Spleen (tissue), 11 donors: ENCODE measurements around the gene TLR6. TPM values are rescaled to one million over a fixed set of nuclear protein-coding genes. Genes with fewer than 3 reads are reported as not detected.

Experiments used
- DNase-seq: peaks from one replicate; pipeline ENCODE4 v3.0.0-alpha.2; 2020
- H3K27ac ChIP-seq, 8 donors: fragments of 200-600 bp; sonication (generic) in 7 of 8; 1 replicate in 4 of 8; 2 replicates in 4 of 8; pipeline versions ENCODE4 v1.5.0 to v1.8.0; 2016 to 2021; ENCODE audit warnings: inconsistent platforms in 4 of 8, mild to moderate bottlenecking in 4 of 8, moderate library complexity in 1 of 8
- H3K27me3 ChIP-seq, 7 donors: fragments of 200-600 bp; sonication (generic) in 6 of 7; replicated peaks in 1 of 7; 1 replicate in 4 of 7; 2 replicates in 3 of 7; pipeline versions ENCODE4 v1.5.0 to v1.8.0; 2016 to 2021; ENCODE audit warnings: inconsistent platforms in 3 of 7, mild to moderate bottlenecking in 1 of 7
- H3K36me3 ChIP-seq, 6 donors: fragments of 200-600 bp; sonication (generic) in 5 of 6; 1 replicate in 4 of 6; 2 replicates in 2 of 6; pipeline versions ENCODE4 v1.5.0 to v1.8.0; 2016 to 2021; ENCODE audit warnings: inconsistent platforms in 2 of 6
- H3K4me1 ChIP-seq, 6 donors: fragments of 200-600 bp; sonication (generic) in 5 of 6; 1 replicate in 3 of 6; 2 replicates in 3 of 6; pipeline versions ENCODE4 v1.5.0 to v1.8.0; 2016 to 2021; ENCODE audit warnings: inconsistent platforms in 3 of 6
- H3K4me3 ChIP-seq, 8 donors: fragments of 200-600 bp; sonication (generic) in 7 of 8; 1 replicate in 4 of 8; 2 replicates in 4 of 8; pipeline versions ENCODE4 v1.5.0 to v1.8.0; 2016 to 2021; ENCODE audit warnings: inconsistent platforms in 4 of 8, mild to moderate bottlenecking in 4 of 8, moderate library complexity in 2 of 8
- H3K9me3 ChIP-seq, 8 donors: fragments of 200-600 bp; sonication (generic) in 7 of 8; 1 replicate in 4 of 8; 2 replicates in 4 of 8; pipeline versions ENCODE4 v1.5.0 to v1.8.0; 2016 to 2021; ENCODE audit warnings: inconsistent platforms in 4 of 8
- POLR2A ChIP-seq, 3 donors: fragments of 450-650 bp; IDR thresholded peaks; one replicate each; pipeline ENCODE4 v1.5.1; 2017; ENCODE audit warnings: antibody characterized with exemption in 3 of 3, mild to moderate bottlenecking in 1 of 3
- POLR2AphosphoS5 ChIP-seq, 3 donors: sonication (generic); formaldehyde crosslinking; IDR thresholded peaks; one replicate each; pipeline ENCODE4 v1.5.1; 2017; ENCODE audit warnings: antibody characterized with exemption in 3 of 3
- WGBS, 5 donors: extraction: QIAGEN DNeasy Blood & Tissue Kit in 3 of 5; methylation state at CpG; one replicate each; pipeline versions ENCODE4 v1.1.5 to v1.1.7; 2013 to 2018; 5-methylcytosine and 5-hydroxymethylcytosine counted together
- intact Hi-C: fragments of 100-400 bp; cut with DNase I; formaldehyde crosslinking; loops from one replicate; pipeline ENCODE4 v1.15.0; 2023; ENCODE audit warnings: low total_unique reads
- polyA plus RNA-seq, 3 donors: library from polyadenylated mRNA; stranded (reverse); fragments of 200-250 nt; gene quantifications; one replicate each; pipeline ENCODE4 v1.2.1, GENCODE V29; 2013
- total RNA-seq, 7 donors: library from RNA; depleted of rRNA in 3 of 7; stranded (reverse); fragments of >200 nt in 3 of 7; fragmentation: NEBNext Ultra II Directional in 4 of 7; extraction: Animal tissue kit (Norgen Biotek cat#: 25700) in 4 of 7; gene quantifications; one replicate each; pipeline versions ENCODE4 v1.1.0 to v1.2.1, GENCODE V29; 2016 to 2021
- TF ChIP-seq, protein P1 (sequence below), 11 experiments: fragments of 200-600 bp in 7 of 11; fragments of 450-650 bp in 4 of 11; sonication (generic) in 4 of 11; IDR thresholded peaks in 8 of 11; conservative IDR thresholded peaks in 3 of 11; 1 replicate in 7 of 11; 2 replicates in 4 of 11; pipeline versions ENCODE4 v1.4.0 to v1.8.0; 2016 to 2021; ENCODE audit warnings: antibody characterized with exemption in 11 of 11, inconsistent platforms in 4 of 11, mild to moderate bottlenecking in 1 of 11
- donor health status: healthy with polysubstance abuse.
- donor health status: DM: no; HTN: no; CAD: no; lungs with moderate emphysema.
- donor health status: DM: no; HTN: no; CAD: no.
- donor health status: Bipolar disorder and iron deficiency.
- donor health status: healthy.
- donor health status: DM: no; HTN: no; CAD: no.
- donor health status: DM: yes; HTN: yes; CAD: no.

Gene TLR6
- total and polyA plus RNA-seq, 10 donors, result 5.5 to 55.1 (median 31.7) TPM

DNA sequence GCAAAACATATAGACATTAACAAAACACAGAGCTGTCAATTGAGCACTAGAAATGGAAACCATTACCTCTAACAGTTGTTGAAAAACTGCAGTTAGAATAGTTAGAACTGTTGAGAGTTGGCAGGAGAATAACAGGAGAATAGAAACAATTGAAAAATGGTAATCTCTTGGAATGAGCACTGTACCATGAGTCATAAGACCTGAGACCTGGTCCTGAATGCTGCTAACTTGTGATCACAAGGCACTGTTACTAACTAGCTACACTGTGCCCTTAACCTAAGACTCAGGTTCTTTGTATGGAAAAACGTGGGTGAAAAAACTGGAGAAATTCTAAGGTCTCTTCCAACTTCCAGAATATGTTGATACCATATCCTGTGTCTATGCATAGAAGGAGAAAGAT is 40.3 kb upstream of the TLR6 start:
- H3K4me1 ChIP-seq, result no peaks in the 10 kb centered on the region
- H3K36me3 ChIP-seq, result peaks cover 0 to 23% (median 0%) of the 10 kb centered on the region in 6 donors
- no peak overlapping the region for H3K27ac ChIP-seq
- 76 to 97% (median 80%) methylated on average over 1 of the region's 1 CpG for WGBS, 5 donors
- H3K9me3 ChIP-seq, result no peaks in the 10 kb centered on the region
- H3K27me3 ChIP-seq, result no peaks in the 10 kb centered on the region
- TF ChIP-seq, protein P1, sequence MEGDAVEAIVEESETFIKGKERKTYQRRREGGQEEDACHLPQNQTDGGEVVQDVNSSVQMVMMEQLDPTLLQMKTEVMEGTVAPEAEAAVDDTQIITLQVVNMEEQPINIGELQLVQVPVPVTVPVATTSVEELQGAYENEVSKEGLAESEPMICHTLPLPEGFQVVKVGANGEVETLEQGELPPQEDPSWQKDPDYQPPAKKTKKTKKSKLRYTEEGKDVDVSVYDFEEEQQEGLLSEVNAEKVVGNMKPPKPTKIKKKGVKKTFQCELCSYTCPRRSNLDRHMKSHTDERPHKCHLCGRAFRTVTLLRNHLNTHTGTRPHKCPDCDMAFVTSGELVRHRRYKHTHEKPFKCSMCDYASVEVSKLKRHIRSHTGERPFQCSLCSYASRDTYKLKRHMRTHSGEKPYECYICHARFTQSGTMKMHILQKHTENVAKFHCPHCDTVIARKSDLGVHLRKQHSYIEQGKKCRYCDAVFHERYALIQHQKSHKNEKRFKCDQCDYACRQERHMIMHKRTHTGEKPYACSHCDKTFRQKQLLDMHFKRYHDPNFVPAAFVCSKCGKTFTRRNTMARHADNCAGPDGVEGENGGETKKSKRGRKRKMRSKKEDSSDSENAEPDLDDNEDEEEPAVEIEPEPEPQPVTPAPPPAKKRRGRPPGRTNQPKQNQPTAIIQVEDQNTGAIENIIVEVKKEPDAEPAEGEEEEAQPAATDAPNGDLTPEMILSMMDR (IDR thresholded peaks at IDR 0.05 in 8 of 11, conservative IDR thresholded peaks at IDR 0.05 in 3 of 11), result no peak
- no peak for TF ChIP-seq POLR2A (IDR thresholded peaks at IDR 0.05)
- no peak for TF ChIP-seq POLR2AphosphoS5 (IDR thresholded peaks at IDR 0.05)
- intact Hi-C loops, result no loop called here
- no peak overlapping the region for H3K4me3 ChIP-seq
- DNase-seq, result no peak

DNA sequence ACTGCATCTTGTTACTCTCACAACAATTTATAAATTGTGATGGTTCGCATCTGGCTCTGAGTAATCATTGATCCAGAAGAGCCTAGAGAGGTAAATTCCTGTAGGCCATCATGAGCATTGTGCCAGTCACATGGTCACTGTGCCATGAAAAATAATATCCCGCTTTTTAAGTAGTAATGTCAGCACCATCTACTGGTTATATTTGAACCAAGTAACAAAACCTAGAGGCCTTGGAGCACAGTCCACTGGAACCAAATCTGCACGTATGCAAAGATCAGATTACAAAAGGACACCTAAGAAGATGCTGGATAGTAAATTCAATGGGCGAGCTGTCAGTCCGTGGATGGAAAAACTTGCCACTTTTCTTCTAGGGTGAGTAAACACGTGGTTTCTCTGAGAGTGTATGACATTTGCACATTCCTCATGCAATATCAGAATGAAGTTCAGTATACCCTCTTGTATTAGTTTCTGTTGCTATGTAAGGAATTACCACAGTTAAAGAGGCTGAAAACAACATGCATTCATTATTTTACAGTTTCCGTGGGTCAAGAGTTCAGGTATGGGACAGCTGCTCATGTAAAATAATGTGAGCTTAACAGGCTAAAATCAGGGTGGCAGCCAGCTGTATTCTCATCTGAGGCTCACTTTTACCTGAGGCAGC is 37.8 kb upstream of the TLR6 start:
- no peak overlapping the region for H3K27ac ChIP-seq
- H3K9me3 ChIP-seq, result no peaks in the 10 kb centered on the region
- intact Hi-C loops, result no loop called here
- no peak for DNase-seq
- H3K27me3 ChIP-seq, result no peaks in the 10 kb centered on the region
- H3K36me3 ChIP-seq, result peaks cover 0 to 27% (median 0%) of the 10 kb centered on the region in 6 donors
- 85 to 91% (median 87%) methylated on average over 7 of the region's 7 CpGs for WGBS, 5 donors
- peaks cover 0 to 6% (median 2%) of the 10 kb centered on the region in 6 donors for H3K4me1 ChIP-seq
- TF ChIP-seq, protein P1 (IDR thresholded peaks at IDR 0.05 in 8 of 11, conservative IDR thresholded peaks at IDR 0.05 in 3 of 11), result no peak
- TF ChIP-seq POLR2AphosphoS5 (IDR thresholded peaks at IDR 0.05), result no peak
- no peak for TF ChIP-seq POLR2A (IDR thresholded peaks at IDR 0.05)
- H3K4me3 ChIP-seq, result no peak overlapping the region

DNA sequence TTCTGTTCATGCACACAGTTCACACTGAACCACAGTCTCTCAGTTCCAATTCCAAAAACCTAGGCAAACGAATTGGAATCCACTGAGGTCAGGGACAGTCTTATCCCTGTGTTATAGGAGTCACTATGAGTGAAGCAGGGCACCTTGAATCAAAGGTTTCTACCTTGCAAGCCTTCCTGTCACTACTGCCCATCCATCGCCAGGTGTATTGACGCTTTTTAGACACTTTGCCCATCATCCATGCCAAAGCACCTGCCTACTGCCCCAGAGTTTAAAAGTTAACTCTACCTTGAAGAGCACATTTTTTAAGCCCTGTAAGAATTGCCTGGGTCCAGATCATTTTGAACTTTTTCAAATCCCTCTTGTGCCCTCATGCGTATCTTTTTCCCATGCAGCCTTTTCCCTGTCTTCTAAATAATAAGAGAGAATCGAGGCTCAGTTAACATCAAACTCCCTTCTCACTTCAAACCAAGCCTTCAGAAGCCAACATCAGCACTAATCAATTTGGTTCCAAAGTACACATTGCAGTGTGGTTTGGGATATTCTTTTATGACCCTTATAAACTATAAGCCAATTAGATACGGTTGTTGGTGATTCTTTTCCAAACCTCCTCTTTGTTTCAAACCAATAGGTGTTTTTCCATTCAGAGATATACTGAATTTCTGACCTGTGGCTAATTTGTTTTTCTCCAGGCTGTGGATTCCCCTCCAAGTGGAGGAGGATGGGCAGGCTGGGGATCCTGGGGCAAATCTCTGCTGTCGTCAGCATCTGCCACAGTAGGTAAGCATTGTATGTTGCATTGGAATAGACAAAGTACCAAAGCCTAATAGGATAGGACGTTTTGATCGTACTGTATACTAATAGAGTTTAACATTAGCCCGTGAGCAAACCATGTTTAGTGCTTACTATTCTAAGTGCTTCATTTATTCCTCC is 34.7 kb upstream of the TLR6 start:
- 90 to 97% (median 95%) methylated on average over 10 of the region's 10 CpGs for WGBS, 5 donors
- no peaks in the 10 kb centered on the region for H3K27me3 ChIP-seq
- DNase-seq, result no peak
- TF ChIP-seq, protein P1 (IDR thresholded peaks at IDR 0.05 in 8 of 11, conservative IDR thresholded peaks at IDR 0.05 in 3 of 11), result no peak
- TF ChIP-seq POLR2A (IDR thresholded peaks at IDR 0.05) (no peak), POLR2AphosphoS5 (IDR thresholded peaks at IDR 0.05) (no peak)
- no peak overlapping the region for H3K27ac ChIP-seq
- H3K9me3 ChIP-seq, result no peaks in the 10 kb centered on the region
- peaks cover 0 to 27% (median 0%) of the 10 kb centered on the region in 6 donors for H3K36me3 ChIP-seq
- H3K4me3 ChIP-seq, result no peak overlapping the region
- intact Hi-C loops, result no loop called here
- peaks cover 0 to 10% (median 3%) of the 10 kb centered on the region in 6 donors for H3K4me1 ChIP-seq

DNA sequence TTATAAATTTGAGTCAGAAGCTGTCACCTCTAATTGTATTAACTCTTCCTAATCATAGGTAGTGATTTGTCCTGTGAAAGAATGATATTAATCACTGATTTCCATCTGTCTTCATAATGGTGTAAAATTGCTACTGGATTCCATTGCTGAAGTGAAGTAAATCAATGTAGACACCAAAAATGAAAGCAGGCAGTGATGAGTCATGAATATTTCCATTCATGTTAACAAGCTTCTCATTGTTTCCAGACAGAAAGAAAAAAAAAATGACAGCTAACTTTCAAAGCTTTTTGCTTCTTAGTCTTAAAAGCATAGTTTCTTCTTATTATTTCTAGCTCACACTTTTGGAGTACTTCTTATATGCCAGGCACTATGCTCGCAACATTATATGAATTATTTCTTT is 32.5 kb upstream of the TLR6 start:
- no peak overlapping the region for H3K4me3 ChIP-seq
- intact Hi-C loops, result no loop called here
- H3K27me3 ChIP-seq, result no peaks in the 10 kb centered on the region
- H3K4me1 ChIP-seq, result peaks cover 0 to 14% (median 3%) of the 10 kb centered on the region in 6 donors
- H3K27ac ChIP-seq, result peak overlapping the region in 3 of 8 donors; percentile 5 to 26 (median 19)
- no peak for DNase-seq
- H3K9me3 ChIP-seq, result no peaks in the 10 kb centered on the region
- WGBS, 5 donors, result 80 to 85% (median 81%) methylated on average over 1 of the region's 1 CpG
- H3K36me3 ChIP-seq, result peaks cover 0 to 14% (median 0%) of the 10 kb centered on the region in 6 donors
- TF ChIP-seq POLR2AphosphoS5 (IDR thresholded peaks at IDR 0.05) (no peak), POLR2A (IDR thresholded peaks at IDR 0.05) (no peak)
- TF ChIP-seq, protein P1 (IDR thresholded peaks at IDR 0.05 in 8 of 11, conservative IDR thresholded peaks at IDR 0.05 in 3 of 11), result no peak
